CD4-positive, alpha-beta memory T cell (primary cell): ENCODE measurements around the gene HMG20A. TPM values are rescaled to one million over a fixed set of nuclear protein-coding genes. Genes with fewer than 3 reads are reported as not detected.

ENCODE experiments used
- CTCF ChIA-PET: fragments of 350-600 bp; sonication (Branson Sonifier 250); formaldehyde crosslinking; loops from one replicate; lab custom pipeline; 2021; ENCODE audit warnings: inconsistent platforms; ENCODE audit not compliant: partially characterized antibody; lab: Charles Lee
- POLR2A ChIA-PET: fragments of 350-600 bp; sonication (Branson Sonifier 250); formaldehyde crosslinking; loops from one replicate; lab custom pipeline; 2021; ENCODE audit not compliant: partially characterized antibody; lab: Charles Lee
- DNase-seq, 5 donors: peaks; one replicate each; pipeline versions ENCODE4 v3.0.0 to v3.0.0-alpha.2; 2020 to 2022; ENCODE audit warnings: mixed read lengths in 1 of 5
- H3K27ac ChIP-seq: one replicate; pipeline ENCODE4 v1.7.0; 2013; ENCODE audit warnings: low read depth, low read length
- H3K27me3 ChIP-seq: 2 replicates; pipeline ENCODE4 v1.7.0; 2013; ENCODE audit warnings: mild to moderate bottlenecking, low read length, moderate library complexity; ENCODE audit not compliant: insufficient read depth
- H3K36me3 ChIP-seq: 2 replicates; pipeline ENCODE4 v1.7.0; 2013; ENCODE audit warnings: mild to moderate bottlenecking, low read length, moderate library complexity; ENCODE audit not compliant: insufficient read depth
- H3K4me1 ChIP-seq: 2 replicates; pipeline ENCODE4 v1.7.0; 2013; ENCODE audit warnings: mild to moderate bottlenecking, low read length, moderate library complexity; ENCODE audit not compliant: insufficient read depth
- H3K4me3 ChIP-seq, 2 donors: one replicate each; pipeline ENCODE4 v1.7.0; 2013; ENCODE audit warnings: low read length in 2 of 2, mild to moderate bottlenecking in 1 of 2
- H3K9me3 ChIP-seq, 2 donors: one replicate each; pipeline ENCODE4 v1.7.0; 2013; ENCODE audit warnings: low read length in 2 of 2, control low read depth in 1 of 2; ENCODE audit not compliant: control insufficient read depth in 1 of 2
- H3K27ac Mint-ChIP-seq, 7 donors: one replicate each; pipeline ENCODE4 v1.8.0; 2020 to 2021; ENCODE audit warnings: mixed read lengths in 7 of 7, mild to moderate bottlenecking in 6 of 7, inconsistent platforms in 3 of 7, moderate library complexity in 3 of 7
- H3K27me3 Mint-ChIP-seq, 2 donors: one replicate each; pipeline ENCODE4 v1.8.0; 2020 to 2021; ENCODE audit warnings: mixed read lengths in 2 of 2
- H3K36me3 Mint-ChIP-seq, 2 donors: one replicate each; pipeline ENCODE4 v1.8.0; 2020 to 2021; ENCODE audit warnings: mixed read lengths in 2 of 2, inconsistent platforms in 1 of 2, mild to moderate bottlenecking in 1 of 2
- H3K4me1 Mint-ChIP-seq, 4 donors: one replicate each; pipeline ENCODE4 v1.8.0; 2020 to 2021; ENCODE audit warnings: mixed read lengths in 4 of 4, mild to moderate bottlenecking in 1 of 4
- H3K4me3 Mint-ChIP-seq, 8 donors: one replicate each; pipeline ENCODE4 v1.8.0; 2020 to 2021; ENCODE audit warnings: mixed read lengths in 8 of 8, mild to moderate bottlenecking in 7 of 8, moderate library complexity in 6 of 8, inconsistent platforms in 3 of 8
- H3K9me3 Mint-ChIP-seq, 8 donors: one replicate each; pipeline ENCODE4 v1.8.0; 2020 to 2021; ENCODE audit warnings: mixed read lengths in 8 of 8, mild to moderate bottlenecking in 5 of 8, inconsistent platforms in 3 of 8, moderate library complexity in 1 of 8
- intact Hi-C: fragments of 100-400 bp; cut with micrococcal nuclease; formaldehyde crosslinking; loops from one replicate; pipeline ENCODE4 v1.15.1; 2023
- polyA plus RNA-seq, 2 donors: library from polyadenylated mRNA; unstranded; fragments of 300-500 nt; fragmentation: Illumina TruSeq; gene quantifications; one replicate each; pipeline ENCODE4 v1.2.3, GENCODE V29; 2021
- total RNA-seq, 2 experiments: library from RNA; stranded (reverse); gene quantifications; one replicate each; pipeline ENCODE4 v1.2.3, GENCODE V29; 2021

Gene HMG20A
- total and polyA plus RNA-seq, 4 experiments from 2014 or later, result 29.7 to 49.6 (median 42.1) TPM

- H3K9me3 ChIP-seq, result no peaks in the 10 kb centered on the region
- ChIA-PET POLR2A (no interaction called here), CTCF (no interaction called here)
- no peak for DNase-seq
- Mint-ChIP-seq H3K9me3 (no peaks in the 10 kb centered on the region), H3K27me3 (no peaks in the 10 kb centered on the region), H3K27ac (no peak overlapping the region), H3K4me1 (no peaks in the 10 kb centered on the region), H3K4me3 (no peak overlapping the region), H3K36me3 (no peaks in the 10 kb centered on the region)
- intact Hi-C loops, result no loop called here
- H3K27ac ChIP-seq, result no peak overlapping the region
- no peaks in the 10 kb centered on the region for H3K27me3 ChIP-seq
- H3K4me3 ChIP-seq, result no peak overlapping the region
- H3K4me1 ChIP-seq, result no peaks in the 10 kb centered on the region
- no peaks in the 10 kb centered on the region for H3K36me3 ChIP-seq
These were observed 96.9 kb downstream of the HMG20A start for GRCh38 chr15:77517579-77517978.

DNA sequence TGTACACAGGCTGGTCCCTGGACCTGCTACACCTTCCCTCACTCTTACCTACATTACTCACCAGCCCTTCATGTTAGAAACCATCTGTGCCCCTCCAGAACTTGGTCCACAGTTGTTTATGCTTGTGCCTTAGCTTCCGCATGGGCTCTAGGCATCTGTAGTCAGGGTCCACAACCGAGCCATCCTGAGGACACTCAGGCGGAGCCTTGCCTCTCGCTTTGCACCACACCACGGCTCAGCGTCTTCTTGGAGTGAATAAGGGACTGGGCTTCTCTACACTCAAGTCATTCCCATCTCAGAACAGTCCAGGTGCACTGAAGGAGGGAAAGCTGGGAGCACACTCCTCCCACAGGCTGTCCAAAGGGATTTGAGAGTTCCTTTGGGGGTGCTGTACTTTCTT, 97.8 kb downstream of the HMG20A start:
- CTCF ChIA-PET, result no interaction called here

DNA sequence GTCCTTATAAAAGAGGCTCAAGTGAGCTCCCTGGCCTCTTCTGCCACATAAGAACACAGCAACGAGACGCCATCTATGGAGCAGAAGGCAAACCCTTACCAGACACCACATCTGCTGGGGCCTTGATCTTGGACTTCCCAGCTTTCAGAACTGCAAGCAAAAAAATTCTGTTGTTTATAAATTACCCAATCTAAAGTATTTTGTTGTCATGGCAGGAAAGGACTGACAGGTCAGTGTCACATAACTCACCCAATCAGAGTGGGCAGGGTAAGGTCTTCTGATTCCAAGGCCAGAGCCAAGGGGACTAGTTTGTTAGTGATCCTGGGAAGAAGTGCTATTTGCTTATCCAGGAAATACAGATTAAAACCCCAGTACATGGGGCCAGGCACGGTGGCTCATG, 98.9 kb downstream of the HMG20A start:
- POLR2A ChIA-PET, result no interaction called here

More for the DNA sequence above, 97.8 kb downstream of the HMG20A start:
- intact Hi-C loops, result no loop called here
- Mint-ChIP-seq H3K27ac (no peak overlapping the region), H3K27me3 (no peaks in the 10 kb centered on the region), H3K9me3 (no peaks in the 10 kb centered on the region), H3K4me3 (no peak overlapping the region), H3K4me1 (no peaks in the 10 kb centered on the region), H3K36me3 (no peaks in the 10 kb centered on the region)
- Histone ChIP-seq H3K9me3 (no peaks in the 10 kb centered on the region), H3K27ac (no peak overlapping the region), H3K4me3 (no peak overlapping the region), H3K27me3 (no peaks in the 10 kb centered on the region), H3K4me1 (no peaks in the 10 kb centered on the region), H3K36me3 (no peaks in the 10 kb centered on the region)
- DNase-seq, result no peak
- POLR2A ChIA-PET, result no interaction called here

DNA sequence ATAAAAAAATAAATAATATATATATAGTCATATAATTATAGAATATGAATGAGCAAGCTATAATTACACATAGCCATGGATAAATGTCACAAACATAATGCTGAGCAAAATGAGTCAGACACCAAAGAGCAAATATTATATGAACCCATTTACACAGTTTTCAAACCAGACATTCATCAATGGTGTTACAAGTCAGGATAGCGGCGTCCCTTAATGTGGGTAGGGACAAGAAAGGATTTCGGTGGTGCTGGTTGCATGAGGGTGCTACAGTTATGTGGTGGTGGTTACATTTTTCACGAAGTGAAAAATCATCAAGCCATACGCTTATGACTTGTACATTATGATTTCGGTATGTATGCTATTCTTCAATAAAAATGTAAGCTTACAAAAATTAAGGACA, 100.5 kb downstream of the HMG20A start:
- Mint-ChIP-seq H3K27me3 (no peaks in the 10 kb centered on the region), H3K4me3 (no peak overlapping the region), H3K4me1 (no peaks in the 10 kb centered on the region), H3K9me3 (no peaks in the 10 kb centered on the region), H3K27ac (no peak overlapping the region), H3K36me3 (no peaks in the 10 kb centered on the region)
- H3K4me1 ChIP-seq, result no peaks in the 10 kb centered on the region
- H3K27ac ChIP-seq, result no peak overlapping the region
- H3K36me3 ChIP-seq, result no peaks in the 10 kb centered on the region
- H3K27me3 ChIP-seq, result no peaks in the 10 kb centered on the region
- no peak for DNase-seq
- no peak overlapping the region for H3K4me3 ChIP-seq
- intact Hi-C loops, result no loop called here
- CTCF ChIA-PET, result no interaction called here
- POLR2A ChIA-PET, result no interaction called here
- H3K9me3 ChIP-seq, result no peaks in the 10 kb centered on the region

More for the DNA sequence above, 98.9 kb downstream of the HMG20A start:
- Histone ChIP-seq H3K27ac (no peak overlapping the region), H3K36me3 (no peaks in the 10 kb centered on the region), H3K27me3 (no peaks in the 10 kb centered on the region), H3K4me3 (no peak overlapping the region), H3K9me3 (no peaks in the 10 kb centered on the region), H3K4me1 (no peaks in the 10 kb centered on the region)
- no peaks in the 10 kb centered on the region for H3K36me3 Mint-ChIP-seq
- CTCF ChIA-PET, result no interaction called here
- H3K9me3 Mint-ChIP-seq, result no peaks in the 10 kb centered on the region
- H3K4me3 Mint-ChIP-seq, result no peak overlapping the region
- intact Hi-C loops, result no loop called here
- no peak for DNase-seq
- no peak overlapping the region for H3K27ac Mint-ChIP-seq
- no peaks in the 10 kb centered on the region for H3K27me3 Mint-ChIP-seq
- no peaks in the 10 kb centered on the region for H3K4me1 Mint-ChIP-seq

DNA sequence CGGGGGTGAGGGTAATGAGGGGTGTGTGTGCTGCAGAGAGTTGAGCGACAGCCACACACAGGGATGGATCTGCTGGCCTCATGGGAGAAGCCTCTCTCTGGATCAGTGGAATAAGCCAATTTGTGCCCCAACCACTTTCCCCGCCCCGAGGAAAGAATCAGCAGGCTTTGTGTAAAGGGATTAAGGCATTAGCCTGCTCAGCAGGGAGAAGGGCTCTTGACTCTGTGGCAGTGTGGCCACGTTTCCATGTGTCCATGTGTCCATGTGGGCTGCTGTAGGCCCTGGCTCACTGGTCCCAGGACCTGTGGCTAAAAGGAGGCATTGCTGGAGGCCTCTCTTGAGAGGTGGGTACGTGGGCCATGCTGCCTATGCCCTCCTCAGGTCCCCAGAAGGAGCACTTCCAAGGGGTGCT, 104.7 kb downstream of the HMG20A start:
- no peaks in the 10 kb centered on the region for H3K9me3 Mint-ChIP-seq
- intact Hi-C loops, result no loop called here

GRCh38 chr15:77525907-77526594, 105.4 kb downstream of the HMG20A start:
- Histone ChIP-seq H3K27ac (no peak overlapping the region), H3K4me1 (no peaks in the 10 kb centered on the region), H3K27me3 (no peaks in the 10 kb centered on the region), H3K4me3 (no peak overlapping the region), H3K36me3 (no peaks in the 10 kb centered on the region), H3K9me3 (no peaks in the 10 kb centered on the region)
- Mint-ChIP-seq H3K27me3 (no peaks in the 10 kb centered on the region), H3K27ac (no peak overlapping the region), H3K4me1 (no peaks in the 10 kb centered on the region), H3K4me3 (no peak overlapping the region), H3K9me3 (no peaks in the 10 kb centered on the region), H3K36me3 (no peaks in the 10 kb centered on the region)
- ChIA-PET CTCF (interaction anchor here (1.8 kb wide), 1 partner anchor 17 kb away, joined by 5 read pairs; no protein-coding TSS in a partner anchor), POLR2A (no interaction called here)
- intact Hi-C loops, result no loop called here
- DNase-seq, result no peak

More for the DNA sequence above, 104.7 kb downstream of the HMG20A start:
- Histone ChIP-seq H3K4me3 (no peak overlapping the region), H3K4me1 (no peaks in the 10 kb centered on the region), H3K36me3 (no peaks in the 10 kb centered on the region), H3K9me3 (no peaks in the 10 kb centered on the region), H3K27me3 (no peaks in the 10 kb centered on the region), H3K27ac (no peak overlapping the region)
- no peaks in the 10 kb centered on the region for H3K36me3 Mint-ChIP-seq
- peak overlapping the region in 1 of 7 donors; percentile 42 for H3K27ac Mint-ChIP-seq
- H3K4me3 Mint-ChIP-seq, result no peak overlapping the region
- ChIA-PET CTCF (interaction anchor here (1.8 kb wide), 1 partner anchor 18 kb away, joined by 5 read pairs; no protein-coding TSS in a partner anchor), POLR2A (no interaction called here)
- no peaks in the 10 kb centered on the region for H3K4me1 Mint-ChIP-seq
- H3K27me3 Mint-ChIP-seq, result no peaks in the 10 kb centered on the region
- no peak for DNase-seq

- Histone ChIP-seq H3K27me3 (no peaks in the 10 kb centered on the region), H3K36me3 (no peaks in the 10 kb centered on the region), H3K9me3 (no peaks in the 10 kb centered on the region), H3K27ac (no peak overlapping the region), H3K4me3 (no peak overlapping the region), H3K4me1 (no peaks in the 10 kb centered on the region)
- Mint-ChIP-seq H3K27me3 (no peaks in the 10 kb centered on the region), H3K4me1 (no peaks in the 10 kb centered on the region), H3K9me3 (no peaks in the 10 kb centered on the region), H3K36me3 (no peaks in the 10 kb centered on the region), H3K4me3 (no peak overlapping the region), H3K27ac (no peak overlapping the region)
- DNase-seq, result no peak
- ChIA-PET CTCF (interaction anchor here (1.8 kb wide), 1 partner anchor 17 kb away, joined by 5 read pairs; no protein-coding TSS in a partner anchor), POLR2A (no interaction called here)
- intact Hi-C loops, result no loop called here
These were observed 106.0 kb downstream of the HMG20A start for GRCh38 chr15:77526595-77527163.
